GM12878 (cell line): ENCODE data around the gene HNMT. TPM values are rescaled to one million over a fixed set of nuclear protein-coding genes. Genes with fewer than 3 reads are reported as not detected.

Experiments
- ATAC-seq: fragments of 200-7000 bp; cut with Tn5 transposase; 3 replicates; pipeline ENCODE4 v1.9.1; 2020; ENCODE audit warnings: mild to moderate bottlenecking, moderate library complexity
- BruUV-seq: library from RNA; stranded (reverse); fragments of 400-500 nt; replicated peaks from 2 replicates; lab custom pipeline; 2021; lab: Mats Ljungman, UMichigan
- CTCF ChIA-PET: fragments of 300-600 bp; sonication (Branson Sonifier 250); formaldehyde crosslinking; extraction: SDS; loops from one replicate; lab custom pipeline; 2021; ENCODE audit warnings: inconsistent platforms; lab: Yijun Ruan, JAX
- POLR2A ChIA-PET: fragments of 350-600 bp; formaldehyde crosslinking; extraction: SDS; loops from one replicate; lab custom pipeline; 2021; ENCODE audit warnings: inconsistent platforms; lab: Charles Lee
- RAD21 ChIA-PET: fragments of 300-600 bp; sonication (Branson Sonifier 250); formaldehyde crosslinking; loops from one replicate; lab custom pipeline; 2023; ENCODE audit warnings: antibody characterized with exemption; ENCODE audit not compliant: unreplicated experiment; lab: Charles Lee
- SMC1A ChIA-PET: fragments of 300-600 bp; sonication (Branson Sonifier 250); formaldehyde crosslinking; loops from one replicate; lab custom pipeline; 2023; ENCODE audit not compliant: unreplicated experiment, uncharacterized antibody; lab: Charles Lee
- DNase-seq: peaks from one replicate; pipeline ENCODE4 v3.0.0-alpha.2; 2011; ENCODE audit warnings: low read depth, low spot score
- FAIRE-seq: peaks from 3 replicates; lab custom pipeline; 2011; peaks lifted over from hg19 to GRCh38; lab: Jason Lieb, UNC
- H2AFZ ChIP-seq: 2 replicates; pipeline ENCODE4 v1.6.0; 2011; ENCODE audit warnings: low read depth, low read length, control low read depth; ENCODE audit not compliant: control insufficient read depth
- H3K27ac ChIP-seq: 2 replicates; pipeline ENCODE4 v1.5.1; 2011; ENCODE audit warnings: control low read depth; ENCODE audit not compliant: control insufficient read depth, insufficient read depth
- H3K27me3 ChIP-seq, 2 experiments: replicated peaks in 1 of 2; 2 replicates each; pipeline versions ENCODE4 v1.6.0 to v1.6.1; 2011; ENCODE audit warnings: low read length in 1 of 2; ENCODE audit not compliant: control insufficient read depth in 2 of 2, insufficient read depth in 2 of 2
- H3K36me3 ChIP-seq, 2 experiments: 2 replicates each; pipeline ENCODE4 v1.5.1; 2011; ENCODE audit warnings: low read length in 1 of 2; ENCODE audit not compliant: control insufficient read depth in 2 of 2, insufficient read depth in 2 of 2
- H3K4me1 ChIP-seq: 2 replicates; pipeline ENCODE4 v1.6.1; 2011; ENCODE audit warnings: mild to moderate bottlenecking, low read length, moderate library complexity, mixed read lengths; ENCODE audit not compliant: control insufficient read depth, insufficient read depth
- H3K4me2 ChIP-seq: 2 replicates; pipeline ENCODE4 v1.6.0; 2011; ENCODE audit warnings: control low read depth; ENCODE audit not compliant: control insufficient read depth, insufficient read depth
- H3K4me3 ChIP-seq: fragments of 200-600 bp; sonication (generic); 2 replicates; pipeline ENCODE4 v1.5.1; 2016
- H3K79me2 ChIP-seq: 2 replicates; pipeline ENCODE4 v1.6.0; 2011; ENCODE audit warnings: low read length; ENCODE audit not compliant: control insufficient read depth, insufficient read depth
- H3K9ac ChIP-seq: 2 replicates; pipeline ENCODE4 v1.8.0; 2011; ENCODE audit warnings: low read length, control low read depth, mixed read lengths; ENCODE audit not compliant: control insufficient read depth, insufficient read depth
- H3K9me3 ChIP-seq: replicated peaks from 3 replicates; pipeline ENCODE4 v1.5.1; 2011; ENCODE audit warnings: mild to moderate bottlenecking, low read length; ENCODE audit not compliant: control insufficient read depth, insufficient read depth
- H4K20me1 ChIP-seq: 2 replicates; pipeline ENCODE4 v1.6.0; 2011; ENCODE audit not compliant: control insufficient read depth, insufficient read depth
- ATF7 ChIP-seq: fragments of 450-650 bp; IDR thresholded peaks from 2 replicates; pipeline ENCODE4 v1.6.1; 2016; ENCODE audit warnings: low read depth, mild to moderate bottlenecking
- ETV6 ChIP-seq, 2 experiments: fragments of 450-650 bp in 1 of 2; IDR thresholded peaks in 1 of 2; conservative IDR thresholded peaks in 1 of 2; 2 replicates each; pipeline ENCODE4 v1.6.1; 2014; ENCODE audit warnings: antibody characterized with exemption in 1 of 2, borderline replicate concordance in 1 of 2, low read depth in 1 of 2, mild to moderate bottlenecking in 1 of 2, moderate library complexity in 1 of 2
- EZH2 ChIP-seq: IDR thresholded peaks from 2 replicates; pipeline ENCODE4 v1.6.1; 2012; ENCODE audit warnings: low read depth, mild to moderate bottlenecking, control low read depth, inconsistent platforms, low read length, borderline replicate concordance; ENCODE audit not compliant: control insufficient read depth
- KAT2A ChIP-seq: conservative IDR thresholded peaks from 2 replicates; pipeline ENCODE4 v1.6.1; 2011; ENCODE audit warnings: low read depth, low read length; ENCODE audit not compliant: control insufficient read depth
- MYB ChIP-seq: fragments of 150-350 bp; IDR thresholded peaks from 2 replicates; pipeline ENCODE4 v1.6.1; 2014; ENCODE audit warnings: mild to moderate bottlenecking, low read depth, low read length, borderline replicate concordance
- POLR2A ChIP-seq: IDR thresholded peaks from 2 replicates; pipeline ENCODE4 v1.6.1; 2011; ENCODE audit warnings: low read depth, mild to moderate bottlenecking, low read length
- SMAD1 ChIP-seq: fragments of 450-650 bp; IDR thresholded peaks from 2 replicates; pipeline ENCODE4 v1.6.1; 2018; ENCODE audit warnings: mild to moderate bottlenecking, low read depth; ENCODE audit not compliant: partially characterized antibody
- TARDBP ChIP-seq: IDR thresholded peaks from 2 replicates; pipeline ENCODE4 v1.6.1; 2016; ENCODE audit warnings: borderline replicate concordance
- TCF3 ChIP-seq: IDR thresholded peaks from 2 replicates; pipeline ENCODE4 v1.6.1; 2012; ENCODE audit warnings: low read depth, mild to moderate bottlenecking, low read length, borderline replicate concordance; ENCODE audit not compliant: insufficient read depth
- ZNF274 ChIP-seq: IDR thresholded peaks from one replicate; pipeline ENCODE4 v1.8.0; 2011; ENCODE audit not compliant: insufficient read length, insufficient read depth
- ZSCAN29 ChIP-seq: fragments of 450-650 bp; IDR thresholded peaks from 2 replicates; pipeline ENCODE4 v1.6.1; 2017; ENCODE audit warnings: mild to moderate bottlenecking, moderate library complexity
- WGBS: methylation state at CpG from one replicate; pipeline ENCODE4 v1.1.6; 2016; ENCODE audit warnings: low lambda C conversion rate; ENCODE audit not compliant: insufficient replicate concordance, insufficient coverage; ENCODE audit errors: missing lambda C conversion rate; 5-methylcytosine and 5-hydroxymethylcytosine counted together
- in situ Hi-C: fragments of 300-500 bp; cut with MboI; formaldehyde crosslinking; loops from 9 replicates; pipeline ENCODE4 v1.14.3; 2018; ENCODE audit warnings: mixed read lengths
- intact Hi-C: fragments of 100-400 bp; cut with micrococcal nuclease; formaldehyde crosslinking; loops from one replicate; pipeline ENCODE4 v1.14.2; 2022; ENCODE audit not compliant: unreplicated experiment
- polyA plus RNA-seq, 11 experiments: library from polyadenylated mRNA; depleted of rRNA in 4 of 11; unstranded in 6 of 11; stranded (reverse) in 5 of 11; fragments of >200 nt; fragmentation: Nextera tagmentation in 4 of 11; fragmentation: Illumina TruSeq in 1 of 11; extraction: Ambion mirVana in 4 of 11; extraction: Trizol in 1 of 11; gene quantifications; 1 replicate in 1 of 11; 2 replicates in 10 of 11; pipeline versions ENCODE4 v1.2.1 to v1.2.3, GENCODE V29; 2011 to 2016; ENCODE audit warnings: inconsistent platforms in 2 of 11, missing spikeins in 2 of 11, low read depth in 1 of 11
- total RNA-seq, 4 experiments: library from RNA; depleted of rRNA in 3 of 4; stranded (reverse); fragments of >200 nt in 3 of 4; fragmentation: Illumina TruSeq in 1 of 4; extraction: Trizol in 1 of 4; gene quantifications; 2 replicates each; pipeline versions ENCODE4 v1.2.1 to v1.2.3, GENCODE V29; 2013 to 2021
- TF ChIP-seq, protein P1 (sequence below): fragments of 150-350 bp; IDR thresholded peaks from 2 replicates; pipeline ENCODE4 v1.6.1; 2016; ENCODE audit warnings: low read depth, low read length

The HNMT gene
- total and polyA plus RNA-seq, 10 of the 15 experiments (the other 5 are each of a cell fraction or from before 2014, with no cell fraction given) = not detected

- TF ChIP-seq ETV6 (conservative IDR thresholded peaks at IDR 0.05 in 1 of 2, IDR thresholded peaks at IDR 0.05 in 1 of 2; ENCODE audit: borderline replicate concordance in 1 of 2, low read depth in 1 of 2) = no peak
- TF ChIP-seq ZNF274 = no peak
- TF ChIP-seq EZH2 = no peak
- TF ChIP-seq ZSCAN29 = no peak
- SMC1A ChIA-PET = interaction anchor here (1.0 to 1.3 kb wide), 3 partner anchors 10 to 13 kb away, joined by 3 to 4 read pairs (median 3); no protein-coding TSS in a partner anchor
- Histone ChIP-seq H3K27ac (no peak overlapping the region), H3K36me3 (no peaks in the 10 kb centered on the region), H4K20me1 (no peaks in the 10 kb centered on the region), H2AFZ (no peak overlapping the region), H3K9me3 (no peaks in the 10 kb centered on the region), H3K4me1 (no peaks in the 10 kb centered on the region), H3K4me2 (no peak overlapping the region), H3K4me3 (no peak overlapping the region), H3K79me2 (no peaks in the 10 kb centered on the region), H3K9ac (no peak overlapping the region), H3K27me3 (no peaks in the 10 kb centered on the region)
- 52% methylated on average over 4 of the region's 4 CpGs for WGBS
- RAD21 ChIA-PET = no interaction called here
- in situ Hi-C loops (no loop called here), intact Hi-C loops (no loop called here)
- no TSS peak for BruUV-seq
- DNase-seq = no peak
- CTCF ChIA-PET = no interaction called here
- no peak for FAIRE-seq
- POLR2A ChIA-PET = interaction anchor here (0.6 kb wide), 1 partner anchor 26 kb away, joined by 3 read pairs; no protein-coding TSS in a partner anchor
- ATAC-seq = no peak
These were observed 71.4 kb downstream of the HNMT start for GRCh38 chr2:138035608-138036217.

DNA sequence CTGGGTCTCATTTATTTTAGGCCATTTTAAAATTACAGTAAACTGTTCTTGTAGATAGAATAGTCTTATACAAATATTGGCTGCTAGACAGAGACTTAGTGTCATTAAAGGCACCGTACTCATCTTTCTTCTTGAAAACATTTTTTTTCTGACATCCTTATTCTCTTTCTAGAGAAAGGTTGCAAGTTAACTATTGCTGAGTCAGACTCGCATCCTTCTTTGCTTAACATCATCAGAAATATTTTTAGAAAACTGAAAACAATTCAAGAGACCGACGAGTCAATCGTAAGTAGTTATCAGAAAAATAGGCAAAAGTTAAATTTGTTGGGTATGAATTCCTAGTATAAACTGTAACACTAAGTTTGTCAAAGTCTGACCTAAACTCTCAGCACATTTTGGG lies 72.2 kb downstream of the HNMT start:
- in situ Hi-C loops = no loop called here
- no peaks in the 10 kb centered on the region for H3K36me3 ChIP-seq
- FAIRE-seq = no peak
- H3K9me3 ChIP-seq = no peaks in the 10 kb centered on the region
- no peak for DNase-seq
- no peak overlapping the region for H3K4me2 ChIP-seq
- H3K27me3 ChIP-seq = no peaks in the 10 kb centered on the region
- H3K4me1 ChIP-seq = no peaks in the 10 kb centered on the region
- BruUV-seq = no TSS peak
- RAD21 ChIA-PET = no interaction called here
- POLR2A ChIA-PET = no interaction called here
- H3K9ac ChIP-seq = no peak overlapping the region
- H3K27ac ChIP-seq = no peak overlapping the region
- SMC1A ChIA-PET = interaction anchor here (1.0 to 1.1 kb wide), 3 partner anchors 10 to 12 kb away, joined by 3 to 4 read pairs (median 3); no protein-coding TSS in a partner anchor
- no peaks in the 10 kb centered on the region for H4K20me1 ChIP-seq
- WGBS = 79% methylated on average over 5 of the region's 5 CpGs
- no peak overlapping the region for H2AFZ ChIP-seq
- CTCF ChIA-PET = no interaction called here
- no peaks in the 10 kb centered on the region for H3K79me2 ChIP-seq
- no peak overlapping the region for H3K4me3 ChIP-seq
- intact Hi-C loops = no loop called here
- ATAC-seq = no peak
- no peak for TF ChIP-seq MYB
- TF ChIP-seq KAT2A = no peak
- TF ChIP-seq, protein P1, sequence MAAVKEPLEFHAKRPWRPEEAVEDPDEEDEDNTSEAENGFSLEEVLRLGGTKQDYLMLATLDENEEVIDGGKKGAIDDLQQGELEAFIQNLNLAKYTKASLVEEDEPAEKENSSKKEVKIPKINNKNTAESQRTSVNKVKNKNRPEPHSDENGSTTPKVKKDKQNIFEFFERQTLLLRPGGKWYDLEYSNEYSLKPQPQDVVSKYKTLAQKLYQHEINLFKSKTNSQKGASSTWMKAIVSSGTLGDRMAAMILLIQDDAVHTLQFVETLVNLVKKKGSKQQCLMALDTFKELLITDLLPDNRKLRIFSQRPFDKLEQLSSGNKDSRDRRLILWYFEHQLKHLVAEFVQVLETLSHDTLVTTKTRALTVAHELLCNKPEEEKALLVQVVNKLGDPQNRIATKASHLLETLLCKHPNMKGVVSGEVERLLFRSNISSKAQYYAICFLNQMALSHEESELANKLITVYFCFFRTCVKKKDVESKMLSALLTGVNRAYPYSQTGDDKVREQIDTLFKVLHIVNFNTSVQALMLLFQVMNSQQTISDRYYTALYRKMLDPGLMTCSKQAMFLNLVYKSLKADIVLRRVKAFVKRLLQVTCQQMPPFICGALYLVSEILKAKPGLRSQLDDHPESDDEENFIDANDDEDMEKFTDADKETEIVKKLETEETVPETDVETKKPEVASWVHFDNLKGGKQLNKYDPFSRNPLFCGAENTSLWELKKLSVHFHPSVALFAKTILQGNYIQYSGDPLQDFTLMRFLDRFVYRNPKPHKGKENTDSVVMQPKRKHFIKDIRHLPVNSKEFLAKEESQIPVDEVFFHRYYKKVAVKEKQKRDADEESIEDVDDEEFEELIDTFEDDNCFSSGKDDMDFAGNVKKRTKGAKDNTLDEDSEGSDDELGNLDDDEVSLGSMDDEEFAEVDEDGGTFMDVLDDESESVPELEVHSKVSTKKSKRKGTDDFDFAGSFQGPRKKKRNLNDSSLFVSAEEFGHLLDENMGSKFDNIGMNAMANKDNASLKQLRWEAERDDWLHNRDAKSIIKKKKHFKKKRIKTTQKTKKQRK = no peak
- no peak for TF ChIP-seq SMAD1
- no peak for TF ChIP-seq POLR2A
- TF ChIP-seq TARDBP = no peak
- no peak for TF ChIP-seq ATF7
- TF ChIP-seq TCF3 = no peak
